ENCODE measurements around the gene ZPLD1. TPM values are rescaled to one million over a fixed set of nuclear protein-coding genes. Genes with fewer than 3 reads are reported as not detected.

The ZPLD1 gene
- total and polyA plus RNA-seq, 10 of the 15 experiments (the other 5 are each of a cell fraction or from before 2014, with no cell fraction given) = not detected

DNA sequence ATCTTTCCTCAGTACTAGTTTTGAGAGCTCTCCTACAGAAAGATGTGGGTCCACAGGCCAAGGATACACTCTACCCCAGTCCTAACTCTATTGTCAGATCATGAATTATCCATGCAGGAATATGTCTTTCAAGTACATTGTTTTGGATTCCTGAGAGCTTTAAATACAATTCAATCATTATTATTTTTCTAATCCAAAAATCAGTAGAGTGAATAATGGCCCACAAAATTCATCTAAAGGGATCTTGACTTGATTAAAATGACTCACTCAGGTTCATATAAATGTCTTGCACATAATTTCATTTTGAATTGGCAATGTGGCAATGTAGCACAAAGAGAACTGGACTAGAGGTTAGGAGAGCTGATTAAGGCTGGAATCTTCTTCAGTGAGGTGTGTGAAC lies 93.9 kb downstream of the ZPLD1 start:
- ChIA-PET POLR2A (no interaction called here), RAD21 (ENCODE audit: unreplicated experiment) (interaction anchor here (1.6 kb wide), 1 partner anchor 299 kb away, joined by 8 read pairs; no protein-coding TSS in a partner anchor), CTCF (interaction anchor here (0.7 to 5.7 kb wide), 5 partner anchors 144 to 721 kb away, joined by 3 to 45 read pairs (median 3); no protein-coding TSS in a partner anchor), SMC1A (ENCODE audit: uncharacterized antibody, unreplicated experiment) (interaction anchor here (0.9 to 7.4 kb wide), 4 partner anchors 23 to 303 kb away, joined by 3 to 44 read pairs (median 4); no protein-coding TSS in a partner anchor)
- FAIRE-seq (no peak), DNase-seq (ENCODE audit: low read depth, low spot score) (no peak), ATAC-seq (no peak)
- Histone ChIP-seq H3K27ac (ENCODE audit: control insufficient read depth, insufficient read depth) (no peak overlapping the region), H3K36me3 (ENCODE audit: control insufficient read depth in 2 of 2, insufficient read depth in 2 of 2, low read length in 1 of 2) (no peaks in the 10 kb centered on the region), H4K20me1 (ENCODE audit: control insufficient read depth, insufficient read depth) (no peaks in the 10 kb centered on the region), H3K79me2 (ENCODE audit: control insufficient read depth, insufficient read depth, low read length) (no peaks in the 10 kb centered on the region), H3K9me3 (replicated peaks; ENCODE audit: control insufficient read depth, insufficient read depth, low read length) (no peaks in the 10 kb centered on the region), H3K4me1 (ENCODE audit: control insufficient read depth, insufficient read depth, low read length) (no peaks in the 10 kb centered on the region), H3K9ac (ENCODE audit: control insufficient read depth, insufficient read depth, low read length) (no peak overlapping the region), H3K27me3 (replicated peaks in 1 of 2; ENCODE audit: control insufficient read depth in 2 of 2, insufficient read depth in 2 of 2, low read length in 1 of 2) (no peaks in the 10 kb centered on the region; a peak in 1 of 4 replicates), H3K4me3 (no peak overlapping the region), H2AFZ (ENCODE audit: control insufficient read depth, low read depth, low read length) (no peak overlapping the region), H3K4me2 (ENCODE audit: control insufficient read depth, insufficient read depth) (no peak overlapping the region)
- TF ChIP-seq SMC3 (IDR thresholded peaks at IDR 0.05; ENCODE audit: borderline replicate concordance, low read length) (no peak), LARP7 (IDR thresholded peaks at IDR 0.05) (no peak)
- in situ Hi-C loops (cut with MboI) (no loop called here), intact Hi-C loops (cut with micrococcal nuclease; ENCODE audit: unreplicated experiment) (no loop called here)
- no TSS peak for BruUV-seq (replicated peaks)
